Esophagus muscularis mucosa (tissue), 4 donors: ENCODE results near the gene SEC62. TPM values are rescaled to one million over a fixed set of nuclear protein-coding genes. Genes with fewer than 3 reads are reported as not detected.

Experiments
- DNase-seq: peaks from one replicate; pipeline ENCODE4 v3.0.0-alpha.2; 2017; ENCODE audit errors: extremely low spot score
- H3K27ac ChIP-seq, 4 donors: fragments of 200-600 bp; sonication (generic); replicated peaks in 1 of 4; 1 replicate in 3 of 4; 2 replicates in 1 of 4; pipeline ENCODE4 v1.5.1; 2016 to 2019; ENCODE audit warnings: mild to moderate bottlenecking in 1 of 4
- H3K27me3 ChIP-seq, 4 donors: fragments of 200-600 bp; sonication (generic); one replicate each; pipeline versions ENCODE4 v1.5.1 to v1.6.0; 2016 to 2019
- H3K36me3 ChIP-seq, 4 donors: fragments of 200-600 bp; sonication (generic); one replicate each; pipeline ENCODE4 v1.5.1; 2016 to 2019
- H3K4me1 ChIP-seq, 4 donors: fragments of 200-600 bp; sonication (generic); one replicate each; pipeline ENCODE4 v1.5.1; 2016 to 2019
- H3K4me3 ChIP-seq, 4 donors: fragments of 200-600 bp; sonication (generic); 1 replicate in 2 of 4; 2 replicates in 2 of 4; pipeline ENCODE4 v1.5.1; 2016 to 2019; ENCODE audit warnings: mild to moderate bottlenecking in 4 of 4, moderate library complexity in 1 of 4
- H3K9me3 ChIP-seq, 4 donors: fragments of 200-600 bp; sonication (generic); 1 replicate in 3 of 4; 2 replicates in 1 of 4; pipeline ENCODE4 v1.5.1; 2016 to 2019
- CTCF ChIP-seq, 3 experiments: fragments of 200-600 bp in 2 of 3; fragments of 450-650 bp in 1 of 3; sonication (generic) in 2 of 3; IDR thresholded peaks; one replicate each; pipeline ENCODE4 v1.5.1; 2017 to 2019; ENCODE audit warnings: antibody characterized with exemption in 3 of 3, mild to moderate bottlenecking in 2 of 3, moderate library complexity in 1 of 3
- EP300 ChIP-seq: sonication (generic); formaldehyde crosslinking; IDR thresholded peaks from one replicate; pipeline ENCODE4 v1.6.1; 2017; ENCODE audit warnings: antibody characterized with exemption
- POLR2A ChIP-seq: fragments of 450-650 bp; IDR thresholded peaks from one replicate; pipeline ENCODE4 v1.6.1; 2017; ENCODE audit warnings: antibody characterized with exemption, moderate library complexity, mild to moderate bottlenecking, low read depth
- POLR2AphosphoS5 ChIP-seq, 2 donors: sonication (generic); formaldehyde crosslinking; IDR thresholded peaks; one replicate each; pipeline ENCODE4 v1.6.1; 2017; ENCODE audit warnings: antibody characterized with exemption in 2 of 2
- WGBS: methylation state at CpG from one replicate; pipeline ENCODE4 v1.1.5; 2018; 5-methylcytosine and 5-hydroxymethylcytosine counted together
- intact Hi-C: fragments of 100-400 bp; cut with DNase I; formaldehyde crosslinking; loops from one replicate; pipeline ENCODE4 v1.15.1; 2023
- total RNA-seq, 4 donors: library from RNA; depleted of rRNA; stranded (reverse); fragments of >200 nt; gene quantifications; one replicate each; pipeline versions ENCODE4 v1.1.0 to v1.2.1, GENCODE V29; 2016

The SEC62 gene
- total RNA-seq, 4 donors from 2014 or later: 65.6 to 71.8 (median 69.3) TPM

- intact Hi-C loops: no loop called here
- TF ChIP-seq EP300 (no peak), CTCF (IDR thresholded peaks at IDR 0.05) (no peak), POLR2AphosphoS5 (IDR thresholded peaks at IDR 0.05) (no peak), POLR2A (no peak)
- Histone ChIP-seq H3K36me3 (peaks cover 29 to 85% (median 56%) of the 10 kb centered on the region in 4 donors), H3K27me3 (no peaks in the 10 kb centered on the region), H3K4me3 (no peak overlapping the region), H3K27ac (no peak overlapping the region), H3K4me1 (peaks cover 0 to 10% (median 0%) of the 10 kb centered on the region in 4 donors), H3K9me3 (no peaks in the 10 kb centered on the region)
- 97% methylated on average over 4 of the region's 4 CpGs for WGBS
- no peak for DNase-seq
These were observed 23.8 kb downstream of the SEC62 start for GRCh38 chr3:169990431-169990830.

GRCh38 chr3:169992156-169992555, 25.5 kb downstream of the SEC62 start:
- DNase-seq: no peak
- Histone ChIP-seq H3K27ac (no peak overlapping the region), H3K4me3 (no peak overlapping the region), H3K27me3 (no peaks in the 10 kb centered on the region), H3K9me3 (no peaks in the 10 kb centered on the region), H3K36me3 (peaks cover 20 to 84% (median 51%) of the 10 kb centered on the region in 4 donors), H3K4me1 (peaks cover 0 to 10% (median 0%) of the 10 kb centered on the region in 4 donors)
- intact Hi-C loops: no loop called here
- WGBS: 66% methylated on average over 3 of the region's 3 CpGs
- no peak for TF ChIP-seq POLR2AphosphoS5 (IDR thresholded peaks at IDR 0.05)
- TF ChIP-seq POLR2A: no peak
- no peak for TF ChIP-seq EP300
- no peak for TF ChIP-seq CTCF (IDR thresholded peaks at IDR 0.05)

GRCh38 chr3:169992781-169993180, 26.2 kb downstream of the SEC62 start:
- Histone ChIP-seq H3K4me1 (peaks cover 0 to 10% (median 0%) of the 10 kb centered on the region in 4 donors), H3K36me3 (peaks cover 13 to 77% (median 47%) of the 10 kb centered on the region in 4 donors), H3K4me3 (no peak overlapping the region), H3K9me3 (no peaks in the 10 kb centered on the region), H3K27ac (no peak overlapping the region), H3K27me3 (no peaks in the 10 kb centered on the region)
- DNase-seq: no peak
- WGBS: 70% methylated on average over 5 of the region's 5 CpGs
- intact Hi-C loops: no loop called here
- TF ChIP-seq POLR2A (no peak), CTCF (IDR thresholded peaks at IDR 0.05) (no peak), POLR2AphosphoS5 (IDR thresholded peaks at IDR 0.05) (no peak), EP300 (no peak)

GRCh38 chr3:169993761-169994160, 27.2 kb downstream of the SEC62 start:
- 79% methylated on average over 3 of the region's 3 CpGs for WGBS
- Histone ChIP-seq H3K4me1 (peaks cover 0 to 10% (median 0%) of the 10 kb centered on the region in 4 donors), H3K4me3 (no peak overlapping the region), H3K27me3 (no peaks in the 10 kb centered on the region), H3K9me3 (no peaks in the 10 kb centered on the region), H3K36me3 (peaks cover 4 to 68% (median 38%) of the 10 kb centered on the region in 4 donors), H3K27ac (no peak overlapping the region)
- TF ChIP-seq CTCF (IDR thresholded peaks at IDR 0.05) (no peak), EP300 (no peak), POLR2A (no peak), POLR2AphosphoS5 (IDR thresholded peaks at IDR 0.05) (no peak)
- no peak for DNase-seq
- intact Hi-C loops: no loop called here

DNA sequence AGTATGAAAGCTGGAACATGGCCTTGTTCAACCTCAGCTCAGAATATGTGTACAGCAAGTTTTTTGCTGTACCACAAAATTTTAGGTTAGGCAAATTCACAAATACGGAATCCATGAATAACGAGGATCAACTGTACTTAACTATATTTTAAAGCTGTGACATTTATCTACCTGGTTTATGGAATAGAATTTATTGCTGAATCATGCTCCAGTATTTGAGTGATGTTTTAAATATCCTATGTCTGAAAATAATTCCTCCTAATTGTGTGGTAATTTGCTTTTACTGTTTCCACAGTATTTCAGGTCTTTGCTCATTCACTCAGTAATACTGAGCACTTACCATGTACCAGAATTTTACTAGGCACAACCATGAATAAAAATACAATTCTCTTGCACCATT, 29.5 kb downstream of the SEC62 start:
- WGBS: 97% methylated on average over 2 of the region's 2 CpGs
- no peak for DNase-seq
- H3K36me3 ChIP-seq: peaks cover 0 to 46% (median 29%) of the 10 kb centered on the region in 4 donors
- no peaks in the 10 kb centered on the region for H3K27me3 ChIP-seq
- H3K9me3 ChIP-seq: no peaks in the 10 kb centered on the region
- H3K4me3 ChIP-seq: no peak overlapping the region
- no peak overlapping the region for H3K27ac ChIP-seq
- TF ChIP-seq POLR2A: no peak
- no peak for TF ChIP-seq CTCF (IDR thresholded peaks at IDR 0.05)
- TF ChIP-seq POLR2AphosphoS5 (IDR thresholded peaks at IDR 0.05): no peak
- no peak for TF ChIP-seq EP300
- peaks cover 0 to 10% (median 0%) of the 10 kb centered on the region in 4 donors for H3K4me1 ChIP-seq
- intact Hi-C loops: no loop called here
